HG03460 (cell line): ENCODE measurements around the gene LINC00237.

ENCODE experiments used
- ATAC-seq: cut with Tn5 transposase; IDR thresholded peaks from one replicate; pipeline ENCODE4 v1.9.1; 2021; ENCODE audit not compliant: unreplicated experiment

The LINC00237 gene

GRCh38 chr20:21099751-21100577 is 6.2 kb downstream of the LINC00237 start:
- ATAC-seq, result no peak

- no peak for ATAC-seq
Measured at GRCh38 chr20:21096321-21097043, 9.7 kb downstream of the LINC00237 start.

- no peak for ATAC-seq
Measured at GRCh38 chr20:21092806-21093205, 13.4 kb downstream of the LINC00237 start.

GRCh38 chr20:21090721-21091120 is 15.4 kb downstream of the LINC00237 start:
- no peak for ATAC-seq

- no peak for ATAC-seq
Measured at GRCh38 chr20:21090111-21090618, 16.0 kb downstream of the LINC00237 start.

- ATAC-seq, result no peak
Measured at GRCh38 chr20:21089391-21089790, 16.8 kb downstream of the LINC00237 start.

GRCh38 chr20:21087862-21088540 is 18.2 kb downstream of the LINC00237 start:
- no peak for ATAC-seq

GRCh38 chr20:21083825-21084325 is 22.3 kb downstream of the LINC00237 start:
- ATAC-seq, result no peak

GRCh38 chr20:21082584-21082983 is 23.6 kb downstream of the LINC00237 start:
- no peak for ATAC-seq

- no peak for ATAC-seq
Measured at GRCh38 chr20:21077809-21078345, 28.3 kb downstream of the LINC00237 start.

GRCh38 chr20:21076073-21076472 is 30.1 kb downstream of the LINC00237 start:
- ATAC-seq, result no peak

- no peak for ATAC-seq
Measured at GRCh38 chr20:21075471-21075870, 30.7 kb downstream of the LINC00237 start.

GRCh38 chr20:21074605-21075336 is 31.4 kb downstream of the LINC00237 start:
- ATAC-seq, result peak; percentile 97

GRCh38 chr20:21067255-21067654 is 38.9 kb downstream of the LINC00237 start:
- ATAC-seq, result no peak

GRCh38 chr20:21064924-21065323 is 41.2 kb downstream of the LINC00237 start:
- ATAC-seq, result no peak

GRCh38 chr20:21063276-21063675 is 42.9 kb downstream of the LINC00237 start:
- no peak for ATAC-seq

- no peak for ATAC-seq
Measured at GRCh38 chr20:21053002-21053762, 53.0 kb downstream of the LINC00237 start.

- ATAC-seq, result no peak
Measured at GRCh38 chr20:21052686-21053001, 53.5 kb downstream of the LINC00237 start.

- no peak for ATAC-seq
Measured at GRCh38 chr20:21052241-21052640, 53.9 kb downstream of the LINC00237 start.

GRCh38 chr20:21050710-21051109 is 55.4 kb downstream of the LINC00237 start:
- ATAC-seq, result no peak
